ENCODE measurements around the gene VPS39.

VPS39 gene

GRCh38 chr15:42218953-42219592, 11.0 kb upstream of the VPS39 start:
- no peak overlapping the region for H3K4me3 ChIP-seq (ENCODE audit: low read length)
- H3K27me3 ChIP-seq (ENCODE audit: insufficient read depth, low read length), result no peaks in the 10 kb centered on the region
- H3K9ac ChIP-seq (ENCODE audit: low read depth, low read length), result no peak overlapping the region
- no peak overlapping the region for H3K27ac ChIP-seq (ENCODE audit: low read length)
- peaks cover 76% of the 10 kb centered on the region for H3K36me3 ChIP-seq (ENCODE audit: insufficient read depth, low read depth, low read length)
- H3K4me1 ChIP-seq (ENCODE audit: insufficient read depth, low read length), result no peaks in the 10 kb centered on the region
- H3K9me3 ChIP-seq (ENCODE audit: insufficient read depth, low read depth, low read length), result no peaks in the 10 kb centered on the region

- no peaks in the 10 kb centered on the region for H3K4me1 ChIP-seq (ENCODE audit: insufficient read depth, low read length)
- no peak overlapping the region for H3K4me3 ChIP-seq (ENCODE audit: low read length)
- no peaks in the 10 kb centered on the region for H3K9me3 ChIP-seq (ENCODE audit: insufficient read depth, low read depth, low read length)
- H3K27ac ChIP-seq (ENCODE audit: low read length), result no peak overlapping the region
- H3K27me3 ChIP-seq (ENCODE audit: insufficient read depth, low read length), result no peaks in the 10 kb centered on the region
- H3K36me3 ChIP-seq (ENCODE audit: insufficient read depth, low read depth, low read length), result peaks cover 73% of the 10 kb centered on the region
- no peak overlapping the region for H3K9ac ChIP-seq (ENCODE audit: low read depth, low read length)
These were observed 9.5 kb upstream of the VPS39 start for GRCh38 chr15:42217568-42217967.

DNA sequence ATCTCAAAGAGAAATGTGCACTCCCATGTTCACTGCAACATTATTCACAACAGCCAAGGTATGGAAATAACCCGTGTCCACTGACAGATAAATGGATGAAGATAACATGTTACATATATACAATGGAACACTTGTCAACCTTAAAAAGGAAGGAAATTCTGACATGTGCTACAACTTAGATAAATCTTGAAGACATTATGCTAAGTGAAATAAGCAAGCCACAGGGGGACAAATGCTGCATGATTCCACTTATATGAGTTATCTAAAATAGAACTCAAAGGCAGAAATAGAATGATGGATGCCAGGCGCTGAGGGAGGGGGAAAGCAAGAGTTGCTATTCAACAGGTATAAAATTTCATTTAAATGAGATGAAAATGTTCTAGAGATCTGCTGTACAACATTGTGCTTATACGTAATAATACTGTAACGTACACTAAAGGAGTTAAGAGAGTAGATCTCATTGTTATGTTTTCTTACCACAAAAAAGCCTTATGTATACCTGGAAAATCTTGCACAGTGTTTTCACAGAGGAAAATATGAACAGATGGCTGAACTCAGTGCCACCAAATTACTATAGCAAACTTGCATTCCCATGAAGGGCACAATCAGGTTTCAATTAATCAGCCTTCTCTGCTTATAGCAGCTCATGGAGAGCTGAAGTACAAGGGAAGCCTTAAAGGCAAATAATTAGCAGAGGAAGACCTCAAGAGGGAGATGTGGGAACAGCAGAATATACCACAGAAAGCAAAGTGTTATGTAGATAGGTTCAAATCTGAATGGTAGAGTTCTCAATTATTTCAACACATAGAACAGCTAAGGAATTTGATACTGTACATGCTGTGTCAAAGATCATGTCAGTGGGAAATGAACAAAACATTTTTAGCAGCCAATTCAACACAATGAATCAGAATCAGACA, 8.1 kb upstream of the VPS39 start:
- Histone ChIP-seq H3K36me3 (ENCODE audit: insufficient read depth, low read depth, low read length) (peaks cover 85% of the 10 kb centered on the region), H3K27ac (ENCODE audit: low read length) (no peak overlapping the region), H3K9me3 (ENCODE audit: insufficient read depth, low read depth, low read length) (no peaks in the 10 kb centered on the region), H3K4me1 (ENCODE audit: insufficient read depth, low read length) (no peaks in the 10 kb centered on the region), H3K4me3 (ENCODE audit: low read length) (no peak overlapping the region), H3K27me3 (ENCODE audit: insufficient read depth, low read length) (no peaks in the 10 kb centered on the region), H3K9ac (ENCODE audit: low read depth, low read length) (no peak overlapping the region)

- Histone ChIP-seq H3K4me3 (ENCODE audit: low read length) (no peak overlapping the region), H3K9ac (ENCODE audit: low read depth, low read length) (no peak overlapping the region), H3K36me3 (ENCODE audit: insufficient read depth, low read depth, low read length) (peaks cover 90% of the 10 kb centered on the region), H3K27ac (ENCODE audit: low read length) (no peak overlapping the region), H3K27me3 (ENCODE audit: insufficient read depth, low read length) (no peaks in the 10 kb centered on the region), H3K4me1 (ENCODE audit: insufficient read depth, low read length) (no peaks in the 10 kb centered on the region), H3K9me3 (ENCODE audit: insufficient read depth, low read depth, low read length) (no peaks in the 10 kb centered on the region)
These were observed 6.5 kb upstream of the VPS39 start for GRCh38 chr15:42214600-42214999.

- Histone ChIP-seq H3K9me3 (ENCODE audit: insufficient read depth, low read depth, low read length) (no peaks in the 10 kb centered on the region), H3K9ac (ENCODE audit: low read depth, low read length) (no peak overlapping the region), H3K36me3 (ENCODE audit: insufficient read depth, low read depth, low read length) (peaks cover 86% of the 10 kb centered on the region), H3K4me3 (ENCODE audit: low read length) (no peak overlapping the region), H3K27ac (ENCODE audit: low read length) (no peak overlapping the region), H3K27me3 (ENCODE audit: insufficient read depth, low read length) (no peaks in the 10 kb centered on the region), H3K4me1 (ENCODE audit: insufficient read depth, low read length) (no peaks in the 10 kb centered on the region)
These were observed 5.4 kb upstream of the VPS39 start for GRCh38 chr15:42213511-42213910.

GRCh38 chr15:42210696-42211095, 2.6 kb upstream of the VPS39 start:
- H3K27me3 ChIP-seq (ENCODE audit: insufficient read depth, low read length), result no peaks in the 10 kb centered on the region
- peaks cover 3% of the 10 kb centered on the region; the same call in 1 of the 2 replicates for H3K4me1 ChIP-seq (ENCODE audit: insufficient read depth, low read length)
- no peak overlapping the region for H3K9ac ChIP-seq (ENCODE audit: low read depth, low read length)
- H3K4me3 ChIP-seq (ENCODE audit: low read length), result no peak overlapping the region
- H3K9me3 ChIP-seq (ENCODE audit: insufficient read depth, low read depth, low read length), result no peaks in the 10 kb centered on the region
- no peak overlapping the region for H3K27ac ChIP-seq (ENCODE audit: low read length)
- peaks cover 58% of the 10 kb centered on the region for H3K36me3 ChIP-seq (ENCODE audit: insufficient read depth, low read depth, low read length)

DNA sequence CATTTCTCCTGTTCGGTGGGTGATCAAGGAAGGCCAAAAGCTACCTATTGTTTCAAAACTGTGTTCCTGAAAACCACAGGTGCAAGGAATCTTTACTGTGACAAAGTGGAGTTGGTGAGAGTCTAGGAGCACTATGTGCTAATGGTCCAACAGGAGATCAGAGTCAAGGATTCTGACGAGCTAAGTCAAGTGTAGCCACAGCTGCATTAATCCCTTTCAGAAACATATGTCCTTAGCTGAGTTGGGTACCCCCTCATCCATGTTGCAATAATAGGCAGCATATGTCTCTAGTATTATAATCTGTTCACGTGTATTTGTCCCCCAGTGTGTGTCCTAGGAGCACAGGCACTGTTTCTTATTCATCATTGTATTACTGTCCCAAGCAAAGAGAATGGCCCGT, 1.7 kb downstream of the VPS39 start:
- peaks cover 23% of the 10 kb centered on the region for H3K36me3 ChIP-seq (ENCODE audit: insufficient read depth, low read depth, low read length)
- H3K27me3 ChIP-seq (ENCODE audit: insufficient read depth, low read length), result no peaks in the 10 kb centered on the region
- H3K9me3 ChIP-seq (ENCODE audit: insufficient read depth, low read depth, low read length), result no peaks in the 10 kb centered on the region
- H3K27ac ChIP-seq (ENCODE audit: low read length), result no peak overlapping the region
- H3K4me3 ChIP-seq (ENCODE audit: low read length), result no peak overlapping the region
- peaks cover 3% of the 10 kb centered on the region; the same call in 1 of the 2 replicates for H3K4me1 ChIP-seq (ENCODE audit: insufficient read depth, low read length)
- no peak overlapping the region for H3K9ac ChIP-seq (ENCODE audit: low read depth, low read length)

- peaks cover 3% of the 10 kb centered on the region; the same call in 1 of the 2 replicates for H3K4me1 ChIP-seq (ENCODE audit: insufficient read depth, low read length)
- H3K9me3 ChIP-seq (ENCODE audit: insufficient read depth, low read depth, low read length), result no peaks in the 10 kb centered on the region
- H3K27ac ChIP-seq (ENCODE audit: low read length), result no peak overlapping the region
- no peaks in the 10 kb centered on the region for H3K36me3 ChIP-seq (ENCODE audit: insufficient read depth, low read depth, low read length)
- H3K4me3 ChIP-seq (ENCODE audit: low read length), result no peak overlapping the region
- no peak overlapping the region for H3K9ac ChIP-seq (ENCODE audit: low read depth, low read length)
- no peaks in the 10 kb centered on the region for H3K27me3 ChIP-seq (ENCODE audit: insufficient read depth, low read length)
These were observed 4.2 kb downstream of the VPS39 start for GRCh38 chr15:42203891-42204290.

GRCh38 chr15:42202653-42203052, 5.5 kb downstream of the VPS39 start:
- Histone ChIP-seq H3K36me3 (ENCODE audit: insufficient read depth, low read depth, low read length) (peaks cover 6% of the 10 kb centered on the region), H3K27ac (ENCODE audit: low read length) (no peak overlapping the region), H3K9me3 (ENCODE audit: insufficient read depth, low read depth, low read length) (no peaks in the 10 kb centered on the region), H3K27me3 (ENCODE audit: insufficient read depth, low read length) (no peaks in the 10 kb centered on the region), H3K4me3 (ENCODE audit: low read length) (no peak overlapping the region), H3K4me1 (ENCODE audit: insufficient read depth, low read length) (peaks cover 3% of the 10 kb centered on the region; the same call in 1 of the 2 replicates), H3K9ac (ENCODE audit: low read depth, low read length) (no peak overlapping the region)

DNA sequence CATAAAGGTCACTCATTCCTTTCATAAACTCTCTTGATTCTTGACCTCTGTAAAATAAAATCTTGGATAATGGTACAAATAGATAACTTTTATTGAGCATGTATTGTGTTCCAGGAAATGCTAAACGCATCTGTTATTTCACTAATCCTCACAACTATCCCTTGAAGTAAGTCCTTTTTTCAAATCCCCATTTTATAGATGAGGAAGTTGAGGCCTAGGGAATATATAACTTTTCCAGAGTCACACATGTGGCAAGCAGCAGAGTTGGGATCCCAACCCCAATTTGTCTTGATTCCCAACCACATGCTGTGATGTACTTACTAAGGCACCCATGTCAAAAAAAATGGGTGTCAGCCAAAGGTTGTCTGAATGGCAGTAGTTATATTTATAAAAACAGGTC, 6.3 kb downstream of the VPS39 start:
- Histone ChIP-seq H3K27me3 (ENCODE audit: insufficient read depth, low read length) (no peaks in the 10 kb centered on the region), H3K4me1 (ENCODE audit: insufficient read depth, low read length) (peaks cover under 1% of the 10 kb centered on the region; the same call in 1 of the 2 replicates), H3K4me3 (ENCODE audit: low read length) (no peak overlapping the region), H3K36me3 (ENCODE audit: insufficient read depth, low read depth, low read length) (peaks cover 10% of the 10 kb centered on the region), H3K9ac (ENCODE audit: low read depth, low read length) (no peak overlapping the region), H3K27ac (ENCODE audit: low read length) (no peak overlapping the region), H3K9me3 (ENCODE audit: insufficient read depth, low read depth, low read length) (no peaks in the 10 kb centered on the region)

- Histone ChIP-seq H3K4me1 (ENCODE audit: insufficient read depth, low read length) (no peaks in the 10 kb centered on the region), H3K36me3 (ENCODE audit: insufficient read depth, low read depth, low read length) (peaks cover 10% of the 10 kb centered on the region), H3K9ac (ENCODE audit: low read depth, low read length) (no peak overlapping the region), H3K27me3 (ENCODE audit: insufficient read depth, low read length) (no peaks in the 10 kb centered on the region), H3K9me3 (ENCODE audit: insufficient read depth, low read depth, low read length) (no peaks in the 10 kb centered on the region), H3K4me3 (ENCODE audit: low read length) (no peak overlapping the region), H3K27ac (ENCODE audit: low read length) (no peak overlapping the region)
These were observed 9.0 kb downstream of the VPS39 start for GRCh38 chr15:42199126-42199525.

DNA sequence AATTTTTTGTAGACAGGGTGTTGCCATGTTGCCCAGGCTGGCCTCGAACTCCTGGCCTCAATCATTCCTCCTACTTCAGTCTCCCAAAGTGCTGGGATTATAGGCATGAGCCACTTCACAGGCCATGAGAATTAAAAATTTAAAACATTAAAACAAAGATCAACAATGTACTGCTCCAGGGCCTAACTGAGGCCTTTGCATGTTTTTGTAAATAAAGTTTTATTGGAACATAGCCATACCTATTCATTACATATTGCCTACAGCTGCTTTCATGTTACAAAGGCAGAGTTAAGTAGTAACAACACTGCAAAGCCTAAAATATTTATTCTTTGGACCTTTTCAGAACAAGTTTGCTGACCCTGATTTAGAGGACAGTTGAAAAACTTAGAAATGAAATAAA, 9.6 kb downstream of the VPS39 start:
- no peaks in the 10 kb centered on the region for H3K27me3 ChIP-seq (ENCODE audit: insufficient read depth, low read length)

More for the DNA sequence above, 9.6 kb downstream of the VPS39 start:
- H3K4me1 ChIP-seq (ENCODE audit: insufficient read depth, low read length), result no peaks in the 10 kb centered on the region
- no peak overlapping the region for H3K27ac ChIP-seq (ENCODE audit: low read length)
- no peak overlapping the region for H3K9ac ChIP-seq (ENCODE audit: low read depth, low read length)
- peaks cover 10% of the 10 kb centered on the region for H3K36me3 ChIP-seq (ENCODE audit: insufficient read depth, low read depth, low read length)
- H3K9me3 ChIP-seq (ENCODE audit: insufficient read depth, low read depth, low read length), result no peaks in the 10 kb centered on the region
- no peak overlapping the region for H3K4me3 ChIP-seq (ENCODE audit: low read length)

Data from iPS-20b (cell line).